ENCODE measurements around the gene ARHGAP6.

ARHGAP6 gene

GRCh38 chrX:11665168-11666111 lies at the start of gene ARHGAP6:
Gene ARHGAP6 (minus strand): TSS chrX:11665920. CDS start chrX:11664828, 1,092 bp downstream.
- DNase-seq, result no peak

GRCh38 chrX:11704725-11705495 lies 39.2 kb upstream of the ARHGAP6 start:
- no peak for DNase-seq

- no peak for DNase-seq
These were observed 38.1 kb upstream of the ARHGAP6 start for GRCh38 chrX:11703855-11704254.

- DNase-seq, result no peak
These were observed 37.4 kb upstream of the ARHGAP6 start for GRCh38 chrX:11702965-11703631.

- DNase-seq, result no peak
These were observed 36.7 kb upstream of the ARHGAP6 start for GRCh38 chrX:11702420-11702819.

- no peak for DNase-seq
These were observed 33.0 kb upstream of the ARHGAP6 start for GRCh38 chrX:11698702-11699101.

- DNase-seq, result no peak
These were observed 22.5 kb upstream of the ARHGAP6 start for GRCh38 chrX:11688201-11688600.

- DNase-seq, result no peak
These were observed 21.4 kb upstream of the ARHGAP6 start for GRCh38 chrX:11687157-11687556.

GRCh38 chrX:11683057-11683456 lies 17.3 kb upstream of the ARHGAP6 start:
- DNase-seq, result no peak

- DNase-seq, result no peak
These were observed 12.4 kb upstream of the ARHGAP6 start for GRCh38 chrX:11678158-11678557.

- DNase-seq, result no peak
These were observed 6.5 kb upstream of the ARHGAP6 start for GRCh38 chrX:11672213-11672612.

GRCh38 chrX:11670316-11670715 lies 4.6 kb upstream of the ARHGAP6 start:
- no peak for DNase-seq

- no peak for DNase-seq
These were observed 1.4 kb upstream of the ARHGAP6 start for GRCh38 chrX:11666952-11667685.

GRCh38 chrX:11666164-11666563 lies 444 bp upstream of the ARHGAP6 start:
- DNase-seq, result no peak

- no peak for DNase-seq
These were observed 1.2 kb downstream of the ARHGAP6 start for GRCh38 chrX:11664211-11665167.

GRCh38 chrX:11663875-11664210 lies 1.9 kb downstream of the ARHGAP6 start:
- no peak for DNase-seq

- DNase-seq, result no peak
These were observed 10.3 kb downstream of the ARHGAP6 start for GRCh38 chrX:11655282-11656015.

GRCh38 chrX:11648705-11649519 lies 16.8 kb downstream of the ARHGAP6 start:
- no peak for DNase-seq

- DNase-seq, result no peak
These were observed 18.6 kb downstream of the ARHGAP6 start for GRCh38 chrX:11647138-11647537.

Data from SHP77 (cell line).